DOHH2 (cell line): ENCODE measurements around the gene GPC6.

Experiments used
- H3F3A ChIP-seq: fragments of 200-600 bp; sonication (generic), shearing (Covaris generic); 2 replicates; pipeline ENCODE4 v1.6.0; 2016; ENCODE audit warnings: antibody characterized with exemption, mild to moderate bottlenecking; ENCODE audit not compliant: control insufficient read depth, insufficient read depth
- H3K27ac ChIP-seq: fragments of 200-600 bp; sonication (generic); 2 replicates; pipeline ENCODE4 v1.5.1; 2014; ENCODE audit warnings: low read depth, mild to moderate bottlenecking, low read length, moderate library complexity
- H3K27me3 ChIP-seq: fragments of 200-600 bp; sonication (generic); 2 replicates; pipeline ENCODE4 v1.6.1; 2014; ENCODE audit warnings: mild to moderate bottlenecking, low read length, mixed read lengths; ENCODE audit not compliant: control insufficient read depth
- H3K36me3 ChIP-seq: fragments of 200-600 bp; sonication (generic); 2 replicates; pipeline ENCODE4 v1.6.1; 2014; ENCODE audit warnings: mild to moderate bottlenecking, low read length, moderate library complexity, mixed read lengths; ENCODE audit not compliant: control insufficient read depth
- H3K4me1 ChIP-seq: fragments of 200-600 bp; sonication (generic); 2 replicates; pipeline ENCODE4 v1.6.1; 2014; ENCODE audit warnings: mild to moderate bottlenecking, low read length, mixed read lengths; ENCODE audit not compliant: control insufficient read depth
- H3K4me2 ChIP-seq: fragments of 200-600 bp; sonication (generic); 2 replicates; pipeline ENCODE4 v1.6.0; 2014; ENCODE audit warnings: mild to moderate bottlenecking, low read length, moderate library complexity
- H3K4me3 ChIP-seq: fragments of 200-600 bp; sonication (generic); 2 replicates; pipeline ENCODE4 v1.5.1; 2014; ENCODE audit warnings: mild to moderate bottlenecking, low read length, mixed read lengths
- H3K79me2 ChIP-seq: fragments of 200-600 bp; sonication (generic); 2 replicates; pipeline ENCODE4 v1.6.1; 2014; ENCODE audit warnings: mild to moderate bottlenecking, low read length, mixed read lengths; ENCODE audit not compliant: control insufficient read depth
- H3K9me2 ChIP-seq: fragments of 200-600 bp; sonication (generic); replicated peaks from 2 replicates; pipeline ENCODE4 v1.6.1; 2014; ENCODE audit warnings: mild to moderate bottlenecking, low read length, mixed read lengths; ENCODE audit not compliant: control insufficient read depth
- H3K9me3 ChIP-seq: fragments of 200-600 bp; sonication (generic); 2 replicates; pipeline ENCODE4 v1.6.1; 2014; ENCODE audit warnings: antibody characterized with exemption, low read length, mixed read lengths; ENCODE audit not compliant: control insufficient read depth, insufficient read depth
- H4K20me1 ChIP-seq: fragments of 200-600 bp; sonication (generic); 2 replicates; pipeline ENCODE4 v1.6.0; 2014; ENCODE audit warnings: low read depth, mild to moderate bottlenecking, antibody characterized with exemption, low read length, moderate library complexity; ENCODE audit not compliant: control insufficient read depth, insufficient read depth
- CTCF ChIP-seq: fragments of 200-600 bp; sonication (generic); IDR thresholded peaks from one replicate; pipeline ENCODE4 v1.5.1; 2014; ENCODE audit warnings: antibody characterized with exemption, mild to moderate bottlenecking, low read depth, low read length; ENCODE audit not compliant: poor library complexity, severe bottlenecking
- EZH2phosphoT487 ChIP-seq: fragments of 200-600 bp; sonication (generic); IDR thresholded peaks from 2 replicates; pipeline ENCODE4 v1.6.1; 2017; ENCODE audit warnings: borderline replicate concordance, mild to moderate bottlenecking, antibody characterized with exemption, low read length, moderate library complexity, mixed read lengths

The GPC6 gene

GRCh38 chr13:93411186-93411680, 184.6 kb downstream of the GPC6 start:
- H3K27me3 ChIP-seq, result no peaks in the 10 kb centered on the region
- no peak overlapping the region for H3K4me2 ChIP-seq
- H3K4me3 ChIP-seq, result no peak overlapping the region
- H3K79me2 ChIP-seq, result no peaks in the 10 kb centered on the region
- TF ChIP-seq CTCF (no peak), EZH2phosphoT487 (no peak)
- H3K36me3 ChIP-seq, result no peaks in the 10 kb centered on the region
- no peaks in the 10 kb centered on the region for H3K9me2 ChIP-seq
- no peaks in the 10 kb centered on the region; the same call in 1 of the 2 replicates for H3K9me3 ChIP-seq
- H3K27ac ChIP-seq, result no peak overlapping the region
- no peaks in the 10 kb centered on the region for H3K4me1 ChIP-seq
- no peaks in the 10 kb centered on the region for H4K20me1 ChIP-seq
- no peaks in the 10 kb centered on the region for H3F3A ChIP-seq

DNA sequence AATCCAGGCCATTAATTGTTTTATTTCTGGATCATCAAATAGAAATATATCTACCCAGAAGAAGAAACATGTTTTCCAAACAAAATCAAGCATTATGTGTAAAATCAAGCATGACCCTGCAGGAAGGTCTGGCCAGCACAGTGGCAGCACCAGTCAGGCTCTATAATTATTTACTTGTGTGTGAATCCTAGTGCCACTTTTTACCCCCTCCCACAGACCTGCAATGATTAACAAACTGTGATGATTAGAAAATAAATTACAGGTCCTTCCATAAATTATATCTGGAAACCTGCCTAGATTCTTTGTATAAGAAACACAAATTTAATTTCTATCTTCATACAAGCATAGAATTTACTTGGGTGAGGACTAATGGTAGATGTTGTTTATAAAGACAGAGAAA, 186.1 kb downstream of the GPC6 start:
- H3K4me1 ChIP-seq, result no peaks in the 10 kb centered on the region
- H3K9me2 ChIP-seq, result no peaks in the 10 kb centered on the region
- no peak overlapping the region for H3K27ac ChIP-seq
- no peaks in the 10 kb centered on the region for H4K20me1 ChIP-seq
- H3K4me3 ChIP-seq, result no peak overlapping the region
- no peaks in the 10 kb centered on the region for H3K79me2 ChIP-seq
- H3K27me3 ChIP-seq, result no peaks in the 10 kb centered on the region
- TF ChIP-seq EZH2phosphoT487 (no peak), CTCF (no peak)
- no peaks in the 10 kb centered on the region for H3K36me3 ChIP-seq
- H3K9me3 ChIP-seq, result no peaks in the 10 kb centered on the region; the same call in 1 of the 2 replicates
- H3K4me2 ChIP-seq, result no peak overlapping the region
- no peaks in the 10 kb centered on the region for H3F3A ChIP-seq

DNA sequence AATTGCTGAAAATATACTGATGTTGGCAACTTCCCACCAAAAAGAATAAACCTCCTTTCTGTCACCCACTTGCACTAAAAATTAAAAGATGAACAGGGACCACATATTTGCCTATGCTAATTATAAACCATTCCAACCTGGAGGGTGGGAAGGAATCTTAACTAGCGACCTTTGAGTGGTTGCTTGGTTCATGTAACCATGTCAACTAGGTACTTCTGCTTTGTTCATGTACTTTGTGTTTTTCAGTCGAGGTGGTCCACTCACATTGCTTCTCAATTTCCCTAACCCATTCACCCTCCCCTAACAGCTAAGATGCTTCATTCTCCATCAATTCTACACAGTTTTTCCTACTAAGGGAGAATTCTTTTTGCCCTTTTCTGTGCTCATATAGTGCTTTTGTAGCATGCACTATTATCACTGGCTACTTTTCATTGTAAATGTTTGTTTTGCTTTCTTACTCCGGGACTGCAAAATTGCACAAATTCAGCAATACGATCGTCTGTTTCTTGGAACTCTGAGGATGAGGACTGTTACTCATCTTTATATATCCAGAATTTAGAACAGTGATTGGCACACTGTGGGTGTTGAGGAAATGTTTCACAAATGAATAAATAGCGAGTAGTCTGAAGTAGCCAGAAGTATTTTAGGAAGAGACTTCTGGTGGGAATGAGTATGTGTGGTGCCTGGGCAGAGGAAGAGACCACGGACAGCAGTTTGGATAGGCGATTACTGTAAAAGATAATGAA, 187.5 kb downstream of the GPC6 start:
- Histone ChIP-seq H3K27me3 (no peaks in the 10 kb centered on the region), H3K79me2 (no peaks in the 10 kb centered on the region), H3K4me1 (no peaks in the 10 kb centered on the region), H3K4me2 (no peak overlapping the region), H3K9me3 (no peaks in the 10 kb centered on the region; the same call in 1 of the 2 replicates), H3F3A (no peaks in the 10 kb centered on the region; the same call in 1 of the 2 replicates), H3K9me2 (no peaks in the 10 kb centered on the region), H3K4me3 (no peak overlapping the region), H3K27ac (no peak overlapping the region), H3K36me3 (no peaks in the 10 kb centered on the region), H4K20me1 (no peaks in the 10 kb centered on the region)
- TF ChIP-seq EZH2phosphoT487 (no peak), CTCF (no peak)
